GM21529 (cell line): Measurements from ENCODE around the gene PTPN20.

Experiments used
- ATAC-seq: cut with Tn5 transposase; IDR thresholded peaks from one replicate; pipeline ENCODE4 v1.9.1; 2021; ENCODE audit not compliant: unreplicated experiment

PTPN20 gene

GRCh38 chr10:47047577-47048525 is 136.6 kb downstream of the PTPN20 start:
- ATAC-seq: peak; percentile 68

- no peak for ATAC-seq
Observed at GRCh38 chr10:47048526-47048905, 137.3 kb downstream of the PTPN20 start.

GRCh38 chr10:47049056-47049851 is 138.0 kb downstream of the PTPN20 start:
- ATAC-seq: no peak

GRCh38 chr10:47049906-47050305 is 138.7 kb downstream of the PTPN20 start:
- ATAC-seq: no peak

- ATAC-seq: no peak
Observed at GRCh38 chr10:47050618-47051455, 139.6 kb downstream of the PTPN20 start.

GRCh38 chr10:47051741-47052238 is 140.6 kb downstream of the PTPN20 start:
- no peak for ATAC-seq
